Nephron progenitor cell (in vitro differentiated cells): Measurements from ENCODE around the gene CSRP1.

ENCODE experiments used
- DNase-seq: peaks from one replicate; pipeline ENCODE4 v3.0.0; 2021
- H3K27ac Mint-ChIP-seq: 2 replicates; pipeline ENCODE4 v1.8.0; 2021; ENCODE audit warnings: mild to moderate bottlenecking, moderate library complexity, mixed read lengths
- H3K27me3 Mint-ChIP-seq: 2 replicates; pipeline ENCODE4 v1.8.0; 2021; ENCODE audit warnings: mild to moderate bottlenecking, low read depth, mixed read lengths; ENCODE audit not compliant: poor library complexity
- H3K36me3 Mint-ChIP-seq: 2 replicates; pipeline ENCODE4 v1.8.0; 2021; ENCODE audit warnings: low read depth, mixed read lengths
- H3K4me1 Mint-ChIP-seq: 2 replicates; pipeline ENCODE4 v1.8.0; 2021; ENCODE audit warnings: mixed read lengths
- H3K4me3 Mint-ChIP-seq: 2 replicates; pipeline ENCODE4 v1.8.0; 2021; ENCODE audit warnings: mild to moderate bottlenecking, moderate library complexity, mixed read lengths
- H3K9me3 Mint-ChIP-seq: 2 replicates; pipeline ENCODE4 v1.8.0; 2021; ENCODE audit warnings: mild to moderate bottlenecking, moderate library complexity, mixed read lengths
- TF ChIP-seq, protein P1 (sequence below): fragments of 200-600 bp; sonication (generic); IDR thresholded peaks from 2 replicates; pipeline ENCODE4 v1.5.0; 2021; ENCODE audit warnings: antibody characterized with exemption

The CSRP1 gene

DNA sequence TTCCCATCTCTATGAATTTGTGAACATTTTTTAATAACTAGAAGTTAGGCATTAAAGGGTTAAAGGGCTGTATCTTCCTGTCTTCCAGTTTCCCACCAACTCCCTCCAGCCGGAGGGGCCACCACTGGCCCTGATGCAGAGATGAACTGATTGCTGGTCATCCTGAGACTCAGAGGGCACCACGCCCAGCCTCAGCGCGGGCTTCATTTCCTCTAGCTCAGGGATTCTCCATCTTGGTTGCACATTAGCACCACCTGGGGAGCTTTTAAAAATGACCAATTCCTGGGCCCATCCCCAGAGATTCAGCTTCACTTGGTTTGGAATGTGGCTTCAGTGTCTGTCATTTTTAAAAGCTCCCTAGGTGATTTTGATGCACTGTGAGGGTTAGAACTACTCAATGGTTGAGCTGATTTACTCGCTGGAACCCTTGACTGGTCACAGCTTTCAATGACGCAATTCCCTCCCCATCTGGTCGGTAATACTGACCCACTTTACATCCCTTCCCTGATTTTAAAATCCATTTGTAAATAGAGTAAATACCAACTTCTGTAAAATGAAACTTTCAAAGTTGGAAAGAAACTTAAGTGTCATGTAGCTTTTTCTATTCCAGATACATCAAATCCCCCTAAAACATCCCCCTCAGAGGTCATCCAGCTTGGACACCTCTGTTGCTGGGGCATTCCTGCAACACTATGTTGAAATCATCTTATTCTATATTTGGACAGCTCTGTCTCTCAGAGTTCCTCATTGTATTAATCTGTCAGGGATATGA is 37.1 kb upstream of the CSRP1 start:
- Mint-ChIP-seq H3K4me1 (peaks cover 24% of the 10 kb centered on the region), H3K27ac (no peak overlapping the region), H3K36me3 (no peaks in the 10 kb centered on the region), H3K9me3 (no peaks in the 10 kb centered on the region), H3K27me3 (peaks cover 81% of the 10 kb centered on the region), H3K4me3 (no peak overlapping the region)
- no peak for DNase-seq
- TF ChIP-seq, protein P1, sequence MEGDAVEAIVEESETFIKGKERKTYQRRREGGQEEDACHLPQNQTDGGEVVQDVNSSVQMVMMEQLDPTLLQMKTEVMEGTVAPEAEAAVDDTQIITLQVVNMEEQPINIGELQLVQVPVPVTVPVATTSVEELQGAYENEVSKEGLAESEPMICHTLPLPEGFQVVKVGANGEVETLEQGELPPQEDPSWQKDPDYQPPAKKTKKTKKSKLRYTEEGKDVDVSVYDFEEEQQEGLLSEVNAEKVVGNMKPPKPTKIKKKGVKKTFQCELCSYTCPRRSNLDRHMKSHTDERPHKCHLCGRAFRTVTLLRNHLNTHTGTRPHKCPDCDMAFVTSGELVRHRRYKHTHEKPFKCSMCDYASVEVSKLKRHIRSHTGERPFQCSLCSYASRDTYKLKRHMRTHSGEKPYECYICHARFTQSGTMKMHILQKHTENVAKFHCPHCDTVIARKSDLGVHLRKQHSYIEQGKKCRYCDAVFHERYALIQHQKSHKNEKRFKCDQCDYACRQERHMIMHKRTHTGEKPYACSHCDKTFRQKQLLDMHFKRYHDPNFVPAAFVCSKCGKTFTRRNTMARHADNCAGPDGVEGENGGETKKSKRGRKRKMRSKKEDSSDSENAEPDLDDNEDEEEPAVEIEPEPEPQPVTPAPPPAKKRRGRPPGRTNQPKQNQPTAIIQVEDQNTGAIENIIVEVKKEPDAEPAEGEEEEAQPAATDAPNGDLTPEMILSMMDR: no peak

DNA sequence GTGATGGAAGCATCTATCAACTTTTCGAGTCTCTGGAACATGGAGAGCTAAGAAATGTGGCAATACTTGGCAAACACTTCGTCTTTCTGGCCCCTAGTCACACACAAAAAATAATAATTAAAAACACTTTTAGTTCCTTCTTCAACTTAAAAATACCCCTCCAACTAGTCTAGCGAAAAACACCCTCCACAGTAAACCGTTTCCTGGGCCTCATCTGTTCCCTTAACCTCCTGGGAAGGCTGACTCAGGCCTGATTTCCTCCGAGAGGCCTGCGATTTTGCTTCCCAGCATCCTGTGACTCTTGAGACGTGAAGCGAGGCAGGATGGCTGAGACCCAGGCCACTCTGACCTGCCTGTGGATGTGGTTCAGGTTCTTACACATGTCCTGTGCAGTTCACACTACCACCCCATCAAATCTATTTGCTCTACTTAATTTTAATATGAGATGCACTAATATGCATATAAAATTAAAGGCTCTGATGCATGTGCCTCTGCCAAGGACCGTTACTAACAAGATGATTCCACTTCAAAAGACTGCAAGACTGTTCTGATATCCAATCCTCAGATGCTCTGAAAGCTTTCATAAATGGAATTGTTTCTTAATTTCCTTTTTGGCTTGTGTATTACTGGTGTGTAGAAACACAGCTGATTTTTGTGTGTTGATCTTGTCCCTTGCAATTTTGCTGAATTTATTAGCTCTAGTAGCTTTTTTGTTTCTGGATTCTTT is 35.5 kb upstream of the CSRP1 start:
- H3K36me3 Mint-ChIP-seq: no peaks in the 10 kb centered on the region
- H3K4me1 Mint-ChIP-seq: peaks cover 32% of the 10 kb centered on the region
- DNase-seq: no peak
- no peak overlapping the region for H3K4me3 Mint-ChIP-seq
- no peak overlapping the region for H3K27ac Mint-ChIP-seq
- TF ChIP-seq, protein P1: no peak
- no peaks in the 10 kb centered on the region for H3K9me3 Mint-ChIP-seq
- H3K27me3 Mint-ChIP-seq: peaks cover 81% of the 10 kb centered on the region

DNA sequence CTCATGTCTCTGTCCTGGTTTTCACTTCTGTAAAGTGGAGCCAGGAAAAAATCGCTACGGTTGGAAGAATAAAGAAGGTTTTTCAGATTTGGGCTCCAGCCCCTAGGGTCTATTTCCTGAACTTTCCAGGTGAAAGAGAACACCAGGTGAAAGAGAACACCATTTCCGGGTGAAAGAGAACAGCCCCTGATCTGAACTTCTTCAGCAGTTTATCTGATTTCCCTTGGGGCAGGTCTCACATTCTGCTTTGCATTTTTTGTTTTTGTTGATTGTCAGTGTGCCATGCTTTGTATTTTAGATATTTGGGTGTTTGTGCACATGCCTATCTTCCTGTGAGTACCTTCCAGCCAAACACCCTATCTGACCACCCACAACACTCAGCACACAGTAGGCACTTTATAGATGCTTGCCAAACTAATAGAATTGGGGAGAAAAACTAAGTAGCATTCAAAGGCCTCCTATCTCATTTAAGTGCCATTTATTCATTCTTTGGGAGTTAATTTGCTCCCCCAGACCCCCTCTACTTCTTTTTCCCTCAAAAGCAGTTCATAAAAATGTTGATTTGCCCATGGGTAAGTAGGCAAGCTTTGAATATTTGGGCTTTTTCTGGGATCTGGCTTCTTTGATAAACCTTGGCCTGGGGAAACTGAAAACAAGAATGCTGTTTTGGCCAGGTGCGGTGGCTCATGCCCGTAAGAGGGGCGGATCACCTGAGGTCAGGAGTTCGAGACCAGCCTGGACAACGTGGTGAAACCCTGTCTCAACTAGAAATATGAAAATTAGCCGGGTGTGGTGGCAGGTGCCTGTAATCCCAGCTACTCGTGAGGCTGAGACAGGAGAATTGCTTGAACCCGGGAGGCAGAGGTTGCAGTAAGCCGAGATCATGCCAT is 34.2 kb upstream of the CSRP1 start:
- H3K27ac Mint-ChIP-seq: no peak overlapping the region
- H3K36me3 Mint-ChIP-seq: no peaks in the 10 kb centered on the region
- TF ChIP-seq, protein P1: no peak
- peaks cover 36% of the 10 kb centered on the region for H3K4me1 Mint-ChIP-seq
- H3K27me3 Mint-ChIP-seq: peaks cover 89% of the 10 kb centered on the region
- peak overlapping the region; percentile 83 for H3K4me3 Mint-ChIP-seq
- no peaks in the 10 kb centered on the region for H3K9me3 Mint-ChIP-seq
- no peak for DNase-seq

DNA sequence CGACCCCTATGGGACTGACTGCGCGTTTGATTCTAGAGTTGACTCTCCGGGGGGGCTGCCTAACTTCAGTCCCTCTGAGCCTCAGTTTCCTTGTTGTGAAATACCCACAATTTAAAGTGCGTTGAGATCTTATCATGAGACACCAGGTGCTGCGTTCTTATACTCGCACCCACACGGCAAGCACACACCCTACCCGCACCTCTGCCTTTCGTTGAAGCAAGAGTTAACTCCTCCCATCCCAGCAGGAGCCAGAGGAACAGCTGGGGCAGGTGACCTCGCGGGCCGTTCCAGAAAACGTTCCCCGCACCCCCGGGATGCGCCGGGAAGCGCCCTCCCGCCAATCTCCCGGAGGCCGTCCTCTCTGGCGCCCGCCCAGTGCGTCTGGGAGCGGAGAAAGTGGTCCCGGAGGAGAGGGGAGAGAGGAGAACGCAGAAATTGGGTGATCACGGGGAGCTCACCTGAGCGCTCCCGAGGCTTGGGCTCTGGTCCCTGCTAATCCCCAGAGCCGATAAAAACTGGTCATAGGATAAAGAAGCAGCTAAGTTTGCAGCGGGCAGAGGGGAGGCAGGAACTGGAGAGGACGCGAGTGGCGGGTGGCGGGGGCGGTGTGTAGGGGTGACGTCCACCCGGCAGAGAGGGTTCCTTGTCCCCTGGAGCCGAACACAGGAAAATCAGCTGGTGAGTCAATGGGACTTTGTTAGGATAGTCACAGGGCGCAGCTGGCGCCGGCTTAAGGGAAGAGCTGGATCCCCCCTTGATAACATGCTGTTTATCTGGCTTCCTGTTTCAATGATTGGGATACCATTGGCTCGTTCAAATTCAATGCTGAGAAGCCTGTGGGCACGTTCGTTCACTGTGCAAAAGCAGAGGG is 32.9 kb upstream of the CSRP1 start:
- H3K27ac Mint-ChIP-seq: no peak overlapping the region
- H3K9me3 Mint-ChIP-seq: no peaks in the 10 kb centered on the region
- H3K27me3 Mint-ChIP-seq: peaks cover 91% of the 10 kb centered on the region
- peaks cover 45% of the 10 kb centered on the region for H3K4me1 Mint-ChIP-seq
- DNase-seq: peak; percentile 45
- TF ChIP-seq, protein P1: no peak
- H3K36me3 Mint-ChIP-seq: no peaks in the 10 kb centered on the region
- peak overlapping the region; percentile 83 for H3K4me3 Mint-ChIP-seq
